A549 (cell line): ENCODE data around the gene UFSP2. TPM values are rescaled to one million over a fixed set of nuclear protein-coding genes. Genes with fewer than 3 reads are reported as not detected.
"Not testable (repeated sequence)": the region's sequence is repeated elsewhere in the genome, so short reads cannot be mapped to it uniquely, and the experiment has no call there.

ENCODE experiments used
- ATAC-seq, 2 experiments: fragments of 200-7000 bp in 1 of 2; fragments of >200 bp in 1 of 2; cut with Nextera tagmentation in 1 of 2; cut with Tn5 transposase in 1 of 2; 3 replicates each; pipeline versions ENCODE4 v1.8.0 to v1.9.1; 2018 to 2020; ENCODE audit warnings: mild to moderate bottlenecking in 1 of 2, moderate library complexity in 1 of 2
- CTCF ChIA-PET: fragments of 300-600 bp; sonication (Branson Sonifier 250); formaldehyde crosslinking; extraction: SDS; loops from one replicate; lab custom pipeline; 2021; ENCODE audit warnings: antibody characterized with exemption, inconsistent platforms; lab: Yijun Ruan, JAX
- POLR2A ChIA-PET: fragments of 350-600 bp; formaldehyde crosslinking; extraction: SDS; loops from one replicate; lab custom pipeline; 2021; ENCODE audit warnings: antibody characterized with exemption, inconsistent platforms; lab: Yijun Ruan, JAX
- DNase-seq, 2 experiments: peaks; one replicate each; pipeline versions ENCODE4 v3.0.0 to v3.0.0-alpha.2; 2011 to 2016; ENCODE audit warnings: low read depth in 1 of 2, low spot score in 1 of 2
- FAIRE-seq: peaks from 2 replicates; lab custom pipeline; 2011; peaks lifted over from hg19 to GRCh38; lab: Jason Lieb, UNC
- H3K27ac ChIP-seq, 2 experiments: fragments of >200 bp; sonication (Bioruptor Twin); formaldehyde crosslinking; 3 replicates each; pipeline ENCODE4 v1.5.1; 2016 to 2017
- H3K4me1 ChIP-seq: fragments of >200 bp; sonication (Bioruptor Twin); formaldehyde crosslinking; 3 replicates; pipeline ENCODE4 v1.6.1; 2016
- H3K4me2 ChIP-seq: fragments of >200 bp; sonication (Bioruptor Twin); formaldehyde crosslinking; 3 replicates; pipeline ENCODE4 v1.6.1; 2016
- H3K4me3 ChIP-seq: fragments of >200 bp; sonication (Bioruptor Twin); formaldehyde crosslinking; 3 replicates; pipeline ENCODE4 v1.5.1; 2016
- H3K9me3 ChIP-seq: fragments of >200 bp; sonication (Bioruptor Twin); formaldehyde crosslinking; 3 replicates; pipeline ENCODE4 v1.6.1; 2016
- ATOH8 ChIP-seq: fragments of 250-450 bp; sonication (Bioruptor Pico); IDR thresholded peaks from 2 replicates; pipeline ENCODE4 v1.5.0; 2020; ENCODE audit warnings: low read depth, mild to moderate bottlenecking, moderate library complexity
- BCL3 ChIP-seq: fragments of >200 bp; sonication (Bioruptor Twin); formaldehyde crosslinking; IDR thresholded peaks from 3 replicates; pipeline ENCODE4 v1.6.1; 2016
- CBX2 ChIP-seq: fragments of 200-600 bp; sonication (generic); IDR thresholded peaks from 2 replicates; pipeline ENCODE4 v1.6.1; 2016; ENCODE audit warnings: low read depth, mild to moderate bottlenecking, borderline replicate concordance
- CBX8 ChIP-seq: fragments of 200-600 bp; sonication (generic); IDR thresholded peaks from 2 replicates; pipeline ENCODE4 v1.6.1; 2016
- CHD2 ChIP-seq: fragments of 150-350 bp; IDR thresholded peaks from 2 replicates; pipeline ENCODE4 v1.6.1; 2014; ENCODE audit warnings: low read length; ENCODE audit not compliant: partially characterized antibody
- EP300 ChIP-seq, 2 experiments: fragments of >200 bp; sonication (Bioruptor Twin); formaldehyde crosslinking; IDR thresholded peaks; 2 replicates in 1 of 2; 3 replicates in 1 of 2; pipeline ENCODE4 v1.6.1; 2016 to 2017
- ESRRA ChIP-seq: fragments of 150-350 bp; IDR thresholded peaks from 2 replicates; pipeline ENCODE4 v1.6.1; 2014; ENCODE audit warnings: mild to moderate bottlenecking, low read length, borderline replicate concordance
- FOXS1 ChIP-seq: fragments of 250-450 bp; sonication (Bioruptor Pico); IDR thresholded peaks from 2 replicates; pipeline ENCODE4 v1.5.0; 2020; ENCODE audit warnings: mild to moderate bottlenecking, moderate library complexity
- HEYL ChIP-seq: fragments of 250-450 bp; sonication (Bioruptor Pico); IDR thresholded peaks from 2 replicates; pipeline ENCODE4 v1.8.0; 2021; ENCODE audit warnings: mild to moderate bottlenecking, moderate library complexity
- KDM1A ChIP-seq: fragments of 200-600 bp; sonication (generic); IDR thresholded peaks from 2 replicates; pipeline ENCODE4 v1.6.1; 2016; ENCODE audit warnings: low read depth, mild to moderate bottlenecking
- MAZ ChIP-seq: fragments of 150-350 bp; IDR thresholded peaks from 2 replicates; pipeline ENCODE4 v1.6.1; 2014; ENCODE audit warnings: antibody characterized with exemption, low read depth, low read length, borderline replicate concordance
- MYC ChIP-seq: IDR thresholded peaks from 2 replicates; pipeline ENCODE4 v1.6.1; 2012; ENCODE audit warnings: mild to moderate bottlenecking, inconsistent platforms, low read length, improper control_type of control experiment, borderline replicate concordance
- NPAS2 ChIP-seq: fragments of 250-450 bp; sonication (Bioruptor Pico); IDR thresholded peaks from 2 replicates; pipeline ENCODE4 v1.8.0; 2022; ENCODE audit warnings: mild to moderate bottlenecking, moderate library complexity, borderline replicate concordance
- POLR2AphosphoS2 ChIP-seq: conservative IDR thresholded peaks from 2 replicates; pipeline ENCODE4 v1.6.1; 2012; ENCODE audit warnings: low read length, improper control_type of control experiment, inconsistent platforms
- RCOR1 ChIP-seq: fragments of 150-350 bp; IDR thresholded peaks from 2 replicates; pipeline ENCODE4 v1.6.1; 2014; ENCODE audit warnings: antibody characterized with exemption, low read length, low read depth
- RFX5 ChIP-seq: fragments of 450-650 bp; IDR thresholded peaks from 2 replicates; pipeline ENCODE4 v1.7.1; 2014; ENCODE audit warnings: antibody characterized with exemption, mild to moderate bottlenecking, moderate library complexity
- SMC3 ChIP-seq: fragments of >200 bp; sonication (Bioruptor Twin); formaldehyde crosslinking; IDR thresholded peaks from 3 replicates; pipeline ENCODE4 v1.6.1; 2018; ENCODE audit warnings: inconsistent platforms
- ZC3H11A ChIP-seq: fragments of 450-650 bp; IDR thresholded peaks from 2 replicates; pipeline ENCODE4 v1.6.1; 2014; ENCODE audit warnings: antibody characterized with exemption, mild to moderate bottlenecking
- ZNF302 ChIP-seq: fragments of 250-450 bp; sonication (Bioruptor Pico); IDR thresholded peaks from 2 replicates; pipeline ENCODE4 v1.9.0; 2021; ENCODE audit warnings: inconsistent platforms, mild to moderate bottlenecking, moderate library complexity
- whole genome bisulfite sequencing: methylation state at CpG from one replicate; pipeline ENCODE4 v1.1.6; 2017; ENCODE audit errors: missing lambda C conversion rate; 5-methylcytosine and 5-hydroxymethylcytosine counted together
- polyA plus RNA-seq, 4 experiments: library from polyadenylated mRNA; depleted of rRNA in 3 of 4; stranded (reverse); fragments of >200 nt; fragmentation: RNase III in 1 of 4; extraction: RNeasy Plus Mini Kit Qiagen cat#74134 plus additional on column Dnase treatment in 1 of 4; gene quantifications; 2 replicates in 3 of 4; 3 replicates in 1 of 4; pipeline ENCODE4 v1.2.3, GENCODE V29; 2011 to 2017

UFSP2 gene
- polyA plus RNA-seq, 2 of the 4 experiments (the other 2 are of a cell fraction), result 15.1 to 35.7 TPM

- TF ChIP-seq BCL3, result no peak
- no peak for TF ChIP-seq MYC
- TF ChIP-seq POLR2AphosphoS2, result no peak
- no peak for TF ChIP-seq HEYL (CRISPR knock-in tag)
- TF ChIP-seq RCOR1, result no peak
- no peak for TF ChIP-seq MAZ
- no peak for TF ChIP-seq ZNF302 (CRISPR knock-in tag)
- TF ChIP-seq CBX2, result no peak
- no peak for TF ChIP-seq ESRRA
- no peak for TF ChIP-seq KDM1A
- no peak for TF ChIP-seq SMC3
- no peak for TF ChIP-seq EP300 (IDR thresholded peaks at IDR 0.05)
- CTCF ChIA-PET, result no interaction called here
- WGBS, result 92% methylated on average over 5 of the region's 5 CpGs
- Histone ChIP-seq H3K9me3 (no peaks in the 10 kb centered on the region), H3K4me1 (peaks cover 4% of the 10 kb centered on the region), H3K4me2 (no peak overlapping the region), H3K4me3 (no peak overlapping the region), H3K27ac (no peak overlapping the region)
- POLR2A ChIA-PET, result no interaction called here
- FAIRE-seq (no peak), DNase-seq (no peak), ATAC-seq (no peak)
Measured at GRCh38 chr4:185364886-185365285, 60.9 kb downstream of the UFSP2 start.

GRCh38 chr4:185363251-185363650 lies 62.5 kb downstream of the UFSP2 start:
- no peak for TF ChIP-seq HEYL (CRISPR knock-in tag)
- TF ChIP-seq ZNF302 (CRISPR knock-in tag), result no peak
- TF ChIP-seq NPAS2 (CRISPR knock-in tag), result no peak
- TF ChIP-seq CBX8, result no peak
- TF ChIP-seq CBX2, result no peak
- no peak for TF ChIP-seq CHD2
- TF ChIP-seq EP300 (IDR thresholded peaks at IDR 0.05), result no peak
- no peak for TF ChIP-seq RFX5
- no peak for TF ChIP-seq ZC3H11A
- TF ChIP-seq ATOH8 (CRISPR knock-in tag), result no peak
- no peaks in the 10 kb centered on the region for H3K9me3 ChIP-seq
- no peak for DNase-seq
- CTCF ChIA-PET, result interaction anchor here (0.7 kb wide), 1 partner anchor 9 kb away, joined by 3 read pairs; no protein-coding TSS in a partner anchor
- peaks cover 21% of the 10 kb centered on the region for H3K4me1 ChIP-seq
- no peak overlapping the region for H3K27ac ChIP-seq
- H3K4me2 ChIP-seq, result no peak overlapping the region
- POLR2A ChIA-PET, result interaction anchor here (1.3 kb wide), 1 partner anchor 32 kb away, joined by 3 read pairs; the partner anchor contains the start of gene LRP2BP
- 89% methylated on average over 3 of the region's 3 CpGs for WGBS
- H3K4me3 ChIP-seq, result no peak overlapping the region
- no peak for FAIRE-seq
- no peak for ATAC-seq

GRCh38 chr4:185362570-185362969 lies 63.2 kb downstream of the UFSP2 start:
- DNase-seq, ATAC-seq, H3K4me2 ChIP-seq, H3K27ac ChIP-seq, POLR2A ChIA-PET, H3K9me3 ChIP-seq, FAIRE-seq, H3K4me3 ChIP-seq: not testable (repeated sequence)
- peaks cover 26% of the 10 kb centered on the region for H3K4me1 ChIP-seq
- 90% methylated on average over 5 of the region's 6 CpGs for WGBS
- CTCF ChIA-PET, result interaction anchor here (0.7 kb wide), 2 partner anchors 10 to 20 kb away, joined by 3 to 4 read pairs; no protein-coding TSS in a partner anchor

GRCh38 chr4:185361872-185362271 lies 63.9 kb downstream of the UFSP2 start:
- Histone ChIP-seq H3K4me2 (no peak overlapping the region), H3K27ac (no peak overlapping the region), H3K9me3 (no peaks in the 10 kb centered on the region), H3K4me3 (no peak overlapping the region)
- CTCF ChIA-PET, result interaction anchor here (0.7 kb wide), 1 partner anchor 20 kb away, joined by 4 read pairs; no protein-coding TSS in a partner anchor
- no peak for FAIRE-seq
- POLR2A ChIA-PET, result no interaction called here
- ATAC-seq, result no peak
- TF ChIP-seq FOXS1 (CRISPR knock-in tag), result no peak
- TF ChIP-seq, all 56 proteins: peak for 0
- WGBS, result 92% methylated on average over 3 of the region's 3 CpGs
- peaks cover 26% of the 10 kb centered on the region for H3K4me1 ChIP-seq
- DNase-seq, result no peak
